Right cardiac atrium (tissue), 5 donors: Measurements from ENCODE around the gene CDH16. TPM values are rescaled to one million over a fixed set of nuclear protein-coding genes. Genes with fewer than 3 reads are reported as not detected.

Experiments
- ATAC-seq, 2 donors: fragments of 200-7000 bp; cut with Tn5 transposase; one replicate each; pipeline versions ENCODE4 v1.8.0 to v1.9.1; 2020; ENCODE audit warnings: moderate library complexity in 2 of 2, mild to moderate bottlenecking in 1 of 2
- DNase-seq, 3 donors: peaks; one replicate each; pipeline ENCODE4 v3.0.0-alpha.2; 2020
- H3K27ac ChIP-seq: one replicate; pipeline ENCODE4 v1.5.1; 2013; ENCODE audit warnings: mild to moderate bottlenecking, low read length, control low read depth, moderate library complexity
- H3K27me3 ChIP-seq: one replicate; pipeline ENCODE4 v1.6.1; 2013; ENCODE audit not compliant: control insufficient read depth, insufficient read depth
- H3K4me1 ChIP-seq: one replicate; pipeline ENCODE4 v1.6.1; 2013; ENCODE audit warnings: low read length; ENCODE audit not compliant: control insufficient read depth, insufficient read depth
- H3K4me3 ChIP-seq: one replicate; pipeline ENCODE4 v1.5.1; 2013; ENCODE audit warnings: low read length, control low read depth
- H3K9me3 ChIP-seq: one replicate; pipeline ENCODE4 v1.6.1; 2013; ENCODE audit warnings: low read length; ENCODE audit not compliant: control insufficient read depth
- WGBS: extraction: QIAGEN DNeasy Blood & Tissue Kit; methylation state at CpG from one replicate; pipeline ENCODE4 v1.1.7; 2013; 5-methylcytosine and 5-hydroxymethylcytosine counted together
- intact Hi-C, 4 donors: fragments of 100-400 bp; cut with DNase I; formaldehyde crosslinking; loops; one replicate each; pipeline versions ENCODE4 v1.11.0 to v1.14.0; 2022 to 2023
- polyA plus RNA-seq: library from polyadenylated mRNA; stranded (reverse); fragments of 200-250 nt; gene quantifications from one replicate; pipeline ENCODE4 v1.2.3, GENCODE V29; 2013
- total RNA-seq, 4 donors: library from RNA; stranded (reverse); fragmentation: NEBNext Ultra II Directional; extraction: Animal tissue kit (Norgen Biotek cat#: 25700); gene quantifications; one replicate each; pipeline ENCODE4 v1.2.1, GENCODE V29; 2021
- donor health status: healthy with polysubstance abuse.
- donor health status: DM: no; HTN: yes; CAD: no.
- donor health status: DM: no; HTN: no; CAD: no.
- donor health status: DM: no; HTN: yes; CAD: no; lungs with severe emphysema.
- donor health status: DM: yes; HTN: yes; CAD: no.

CDH16 gene
- total and polyA plus RNA-seq, 5 donors, result 0.38 to 0.97 (median 0.57) TPM

GRCh38 chr16:66918355-66918754 lies 330 bp downstream of the CDH16 start:
- Histone ChIP-seq H3K4me3 (no peak overlapping the region), H3K9me3 (no peaks in the 10 kb centered on the region), H3K4me1 (peaks cover 3% of the 10 kb centered on the region), H3K27ac (peak overlapping the region; percentile 5), H3K27me3 (no peaks in the 10 kb centered on the region)
- ATAC-seq (no peak), DNase-seq (peak in 1 of 3 donors; percentile 12)
- intact Hi-C loops, result no loop called here
- 79% methylated on average over 6 of the region's 6 CpGs for WGBS

GRCh38 chr16:66917741-66918140 lies 944 bp downstream of the CDH16 start:
- Histone ChIP-seq H3K27me3 (no peaks in the 10 kb centered on the region), H3K9me3 (no peaks in the 10 kb centered on the region), H3K4me1 (peaks cover 3% of the 10 kb centered on the region), H3K4me3 (no peak overlapping the region), H3K27ac (no peak overlapping the region)
- ATAC-seq, result no peak
- intact Hi-C loops, result no loop called here
- WGBS, result 82% methylated on average over 9 of the region's 9 CpGs
- peak in 2 of 3 donors; percentile 7 to 22 for DNase-seq

GRCh38 chr16:66916518-66916917 lies 2.2 kb downstream of the CDH16 start:
- intact Hi-C loops, result no loop called here
- Histone ChIP-seq H3K4me3 (no peak overlapping the region), H3K9me3 (no peaks in the 10 kb centered on the region), H3K27me3 (no peaks in the 10 kb centered on the region), H3K4me1 (peaks cover 3% of the 10 kb centered on the region), H3K27ac (no peak overlapping the region)
- no peak for ATAC-seq
- WGBS, result 87% methylated on average over 6 of the region's 6 CpGs
- DNase-seq, result no peak

- no peak overlapping the region for H3K4me3 ChIP-seq
- WGBS, result 61% methylated on average over 7 of the region's 7 CpGs
- DNase-seq, result peak in 1 of 3 donors; percentile 32
- no peaks in the 10 kb centered on the region for H3K27me3 ChIP-seq
- H3K4me1 ChIP-seq, result peaks cover 3% of the 10 kb centered on the region
- intact Hi-C loops, result no loop called here
- no peak for ATAC-seq
- H3K27ac ChIP-seq, result no peak overlapping the region
- H3K9me3 ChIP-seq, result no peaks in the 10 kb centered on the region
Measured at GRCh38 chr16:66915041-66915440, 3.6 kb downstream of the CDH16 start.

- ATAC-seq (no peak), DNase-seq (no peak)
- Histone ChIP-seq H3K27me3 (no peaks in the 10 kb centered on the region), H3K9me3 (no peaks in the 10 kb centered on the region), H3K4me3 (no peak overlapping the region), H3K27ac (no peak overlapping the region), H3K4me1 (no peaks in the 10 kb centered on the region)
- intact Hi-C loops, result no loop called here
- 93% methylated on average over 7 of the region's 7 CpGs for WGBS
Measured at GRCh38 chr16:66914541-66914940, 4.1 kb downstream of the CDH16 start.

GRCh38 chr16:66913711-66914110 lies 5.0 kb downstream of the CDH16 start:
- intact Hi-C loops, result no loop called here
- H3K4me3 ChIP-seq, result no peak overlapping the region

GRCh38 chr16:66913081-66913480 lies 5.6 kb downstream of the CDH16 start:
- peak in 1 of 3 donors; percentile 21 for DNase-seq
- no peak for ATAC-seq
- intact Hi-C loops, result no loop called here

More at GRCh38 chr16:66913711-66914110, 5.0 kb downstream of the CDH16 start:
- no peaks in the 10 kb centered on the region for H3K27me3 ChIP-seq
- H3K27ac ChIP-seq, result no peak overlapping the region
- H3K9me3 ChIP-seq, result no peaks in the 10 kb centered on the region
- 65% methylated on average over 4 of the region's 4 CpGs for WGBS
- peak in 1 of 3 donors; percentile 32 for DNase-seq
- no peak for ATAC-seq
- no peaks in the 10 kb centered on the region for H3K4me1 ChIP-seq

GRCh38 chr16:66911801-66912200 lies 6.9 kb downstream of the CDH16 start:
- no peak overlapping the region for H3K27ac ChIP-seq
- ATAC-seq (no peak), DNase-seq (peak in 1 of 3 donors; percentile 32)
- WGBS, result 95% methylated on average over 8 of the region's 8 CpGs
- H3K4me3 ChIP-seq, result no peak overlapping the region
- H3K4me1 ChIP-seq, result no peaks in the 10 kb centered on the region
- intact Hi-C loops, result no loop called here
- H3K9me3 ChIP-seq, result no peaks in the 10 kb centered on the region
- H3K27me3 ChIP-seq, result no peaks in the 10 kb centered on the region

More at GRCh38 chr16:66913081-66913480, 5.6 kb downstream of the CDH16 start:
- no peak overlapping the region for H3K27ac ChIP-seq
- no peak overlapping the region for H3K4me3 ChIP-seq
- 47% methylated on average over 10 of the region's 10 CpGs for WGBS
- H3K9me3 ChIP-seq, result no peaks in the 10 kb centered on the region
- no peaks in the 10 kb centered on the region for H3K4me1 ChIP-seq
- no peaks in the 10 kb centered on the region for H3K27me3 ChIP-seq

GRCh38 chr16:66911112-66911511 lies 7.6 kb downstream of the CDH16 start:
- intact Hi-C loops, result no loop called here
- Histone ChIP-seq H3K9me3 (no peaks in the 10 kb centered on the region), H3K4me3 (no peak overlapping the region), H3K4me1 (no peaks in the 10 kb centered on the region), H3K27me3 (no peaks in the 10 kb centered on the region), H3K27ac (no peak overlapping the region)
- DNase-seq (peak in 1 of 3 donors; percentile 33), ATAC-seq (no peak)
- 79% methylated on average over 5 of the region's 5 CpGs for WGBS

GRCh38 chr16:66910175-66910940 lies 8.3 kb downstream of the CDH16 start:
- intact Hi-C loops, result no loop called here
- Histone ChIP-seq H3K9me3 (no peaks in the 10 kb centered on the region), H3K27ac (no peak overlapping the region), H3K27me3 (no peaks in the 10 kb centered on the region), H3K4me3 (no peak overlapping the region), H3K4me1 (peaks cover 1% of the 10 kb centered on the region)
- ATAC-seq (no peak), DNase-seq (peak in 1 of 3 donors; percentile 43)
- WGBS, result 75% methylated on average over 14 of the region's 14 CpGs

- ATAC-seq, result no peak
- H3K27me3 ChIP-seq, result no peaks in the 10 kb centered on the region
- H3K27ac ChIP-seq, result no peak overlapping the region
- no peaks in the 10 kb centered on the region for H3K9me3 ChIP-seq
- WGBS, result 90% methylated on average over 14 of the region's 14 CpGs
- no peak overlapping the region for H3K4me3 ChIP-seq
- peaks cover 1% of the 10 kb centered on the region for H3K4me1 ChIP-seq
- DNase-seq, result peak in 1 of 3 donors; percentile 26
- intact Hi-C loops, result no loop called here
Measured at GRCh38 chr16:66908762-66909559, 9.7 kb downstream of the CDH16 start.
